Colonic mucosa (tissue), 4 donors: Measurements from ENCODE around the gene IGF2R. TPM values are rescaled to one million over a fixed set of nuclear protein-coding genes. Genes with fewer than 3 reads are reported as not detected.
"Not testable (repeated sequence)": the region's sequence is repeated elsewhere in the genome, so short reads cannot be mapped to it uniquely, and the experiment has no call there.

Source experiments
- DNase-seq: peaks from one replicate; pipeline ENCODE4 v3.0.0-alpha.2; 2020
- H3K27ac ChIP-seq: fragments of 200-600 bp; one replicate; pipeline ENCODE4 v1.8.0; 2021
- H3K27me3 ChIP-seq: fragments of 200-600 bp; one replicate; pipeline ENCODE4 v1.8.0; 2021
- H3K36me3 ChIP-seq: fragments of 200-600 bp; one replicate; pipeline ENCODE4 v1.8.0; 2021
- H3K4me1 ChIP-seq: fragments of 200-600 bp; one replicate; pipeline ENCODE4 v1.8.0; 2021; ENCODE audit warnings: mild to moderate bottlenecking
- H3K4me3 ChIP-seq: fragments of 200-600 bp; one replicate; pipeline ENCODE4 v1.8.0; 2021
- H3K9ac ChIP-seq, 2 donors: one replicate each; pipeline ENCODE4 v1.7.0; 2013; ENCODE audit warnings: control low read depth in 2 of 2, low read depth in 2 of 2, low read length in 2 of 2
- H3K9me3 ChIP-seq: fragments of 200-600 bp; one replicate; pipeline ENCODE4 v1.8.0; 2021
- CTCF ChIP-seq: fragments of 200-600 bp; IDR thresholded peaks from one replicate; pipeline ENCODE4 v1.8.0; 2022; ENCODE audit warnings: antibody characterized with exemption, mild to moderate bottlenecking
- intact Hi-C: fragments of 100-400 bp; cut with DNase I; formaldehyde crosslinking; loops from one replicate; pipeline ENCODE4 v1.14.1; 2022
- total RNA-seq, 2 donors: library from RNA; stranded (reverse); fragmentation: NEBNext Ultra II Directional in 1 of 2; extraction: Animal tissue kit (Norgen Biotek cat#: 25700) in 1 of 2; gene quantifications; one replicate each; pipeline ENCODE4 v1.2.1, GENCODE V29; 2021
- donor health status: healthy.
- donor health status: DM: no; HTN: no; CAD: no.
- donor health status: DM: no; HTN: no; CAD: no.

The IGF2R gene
- total RNA-seq, 2 donors from 2014 or later = 73.8 to 84.4 TPM

GRCh38 chr6:159963111-159963510, 5.8 kb upstream of the IGF2R start:
- Histone ChIP-seq H3K9me3 (no peaks in the 10 kb centered on the region), H3K9ac (no peak overlapping the region), H3K36me3 (no peaks in the 10 kb centered on the region), H3K27me3 (no peaks in the 10 kb centered on the region), H3K4me3 (no peak overlapping the region), H3K27ac (no peak overlapping the region), H3K4me1 (no peaks in the 10 kb centered on the region)
- intact Hi-C loops = no loop called here
- DNase-seq = no peak
- TF ChIP-seq CTCF = no peak

- H3K27ac ChIP-seq = no peak overlapping the region
- no peaks in the 10 kb centered on the region for H3K27me3 ChIP-seq
- intact Hi-C loops = no loop called here
- no peak overlapping the region for H3K9ac ChIP-seq
- no peaks in the 10 kb centered on the region for H3K36me3 ChIP-seq
- H3K9me3 ChIP-seq = no peaks in the 10 kb centered on the region
- no peak for TF ChIP-seq CTCF
- no peaks in the 10 kb centered on the region for H3K4me1 ChIP-seq
- no peak for DNase-seq
- H3K4me3 ChIP-seq = no peak overlapping the region
Observed at GRCh38 chr6:159964046-159964445, 4.8 kb upstream of the IGF2R start.

DNA sequence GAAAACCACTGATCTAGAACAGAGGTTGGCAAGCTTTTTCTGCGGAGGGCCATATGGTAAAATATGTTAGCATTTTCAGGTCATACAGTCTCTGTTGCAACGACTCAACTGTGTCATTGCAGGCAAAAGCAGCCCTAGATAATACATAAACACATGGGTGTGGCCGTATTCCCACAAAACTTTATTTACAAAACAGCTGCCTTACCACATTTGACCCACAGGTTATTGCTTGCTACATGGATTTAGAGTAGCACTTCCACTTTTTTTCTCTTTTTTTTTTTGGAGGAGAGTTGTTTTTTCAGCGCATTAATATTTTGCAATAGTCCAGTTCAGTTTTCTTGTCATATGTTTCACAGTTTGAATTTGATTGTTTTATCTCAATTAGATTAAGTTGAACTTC, 2.5 kb upstream of the IGF2R start:
- Histone ChIP-seq H3K36me3 (no peaks in the 10 kb centered on the region), H3K4me3 (no peak overlapping the region), H3K9ac (no peak overlapping the region), H3K4me1 (no peaks in the 10 kb centered on the region), H3K27ac (no peak overlapping the region), H3K9me3 (no peaks in the 10 kb centered on the region), H3K27me3 (no peaks in the 10 kb centered on the region)
- no peak for DNase-seq
- intact Hi-C loops = no loop called here
- TF ChIP-seq CTCF = no peak

DNA sequence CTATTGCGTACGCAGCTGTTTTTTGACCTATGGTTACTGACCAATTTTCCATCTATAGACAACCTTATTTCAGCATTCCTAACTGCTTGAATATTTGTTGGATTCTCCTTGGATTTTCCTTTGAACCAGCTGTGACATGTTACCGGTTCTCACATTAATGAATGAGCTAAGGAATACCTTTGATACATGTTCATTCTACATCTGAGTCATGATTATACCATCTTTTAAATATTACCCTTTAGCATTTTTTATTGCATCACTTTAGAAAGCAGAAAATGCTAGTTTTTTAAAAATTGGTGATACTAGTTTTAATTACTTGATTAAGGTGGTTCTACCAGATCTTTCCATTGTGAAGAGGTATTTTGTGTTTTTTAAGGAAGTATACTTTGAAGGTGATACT, 1.9 kb upstream of the IGF2R start:
- H3K36me3 ChIP-seq = no peaks in the 10 kb centered on the region
- H3K9ac ChIP-seq = no peak overlapping the region
- H3K27me3 ChIP-seq = no peaks in the 10 kb centered on the region
- H3K4me3 ChIP-seq = no peak overlapping the region
- H3K4me1 ChIP-seq = no peaks in the 10 kb centered on the region
- TF ChIP-seq CTCF = no peak
- no peak for DNase-seq
- no peaks in the 10 kb centered on the region for H3K9me3 ChIP-seq
- intact Hi-C loops = no loop called here
- H3K27ac ChIP-seq = no peak overlapping the region

DNA sequence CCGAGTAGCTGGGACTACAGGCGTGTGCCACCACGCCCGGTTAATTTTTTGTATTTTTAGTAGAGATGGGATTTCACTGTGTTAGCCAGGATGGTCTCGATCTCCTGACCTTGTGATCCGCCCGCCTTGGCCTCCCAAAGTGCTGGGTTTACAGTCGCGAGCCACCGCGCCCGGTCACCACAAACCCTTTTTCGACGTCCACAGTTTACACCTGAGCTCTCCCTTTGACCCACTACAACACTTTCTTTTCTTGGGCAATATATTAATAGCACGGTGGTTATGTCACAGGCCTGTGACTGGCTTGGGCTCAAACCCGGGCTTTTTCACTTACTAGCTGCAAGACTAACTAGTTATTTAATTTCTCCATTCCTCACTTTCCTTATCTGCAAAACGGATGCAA, 1.3 kb upstream of the IGF2R start:
- intact Hi-C loops, H3K4me3 ChIP-seq, H3K9ac ChIP-seq, DNase-seq, H3K4me1 ChIP-seq, H3K36me3 ChIP-seq, H3K9me3 ChIP-seq, H3K27me3 ChIP-seq, H3K27ac ChIP-seq: not testable (repeated sequence)

GRCh38 chr6:159969204-159969912, 476 bp downstream of the IGF2R start:
- peaks cover 9% of the 10 kb centered on the region for H3K4me1 ChIP-seq
- no peaks in the 10 kb centered on the region for H3K36me3 ChIP-seq
- intact Hi-C loops = no loop called here
- peak overlapping the region; percentile 88 for H3K4me3 ChIP-seq
- H3K27ac ChIP-seq = peak overlapping the region; percentile 79
- DNase-seq = no peak
- no peaks in the 10 kb centered on the region for H3K27me3 ChIP-seq
- peak overlapping the region; percentile 83 to 99 for H3K9ac ChIP-seq
- TF ChIP-seq CTCF = no peak
- no peaks in the 10 kb centered on the region for H3K9me3 ChIP-seq
